Measurements from ENCODE around the gene C18orf63.

The C18orf63 gene

GRCh38 chr18:74334242-74334893 is 18.7 kb downstream of the C18orf63 start:
- H3K9ac ChIP-seq (ENCODE audit: low read length): no peak overlapping the region
- no peak overlapping the region for H3K4me3 ChIP-seq (ENCODE audit: low read length)
- H3K27ac ChIP-seq (ENCODE audit: low read length): no peak overlapping the region
- no peaks in the 10 kb centered on the region for H3K4me1 ChIP-seq (ENCODE audit: control insufficient read depth, low read depth, low read length)
- H3K36me3 ChIP-seq (ENCODE audit: control insufficient read depth, low read depth, low read length): no peaks in the 10 kb centered on the region
- no peaks in the 10 kb centered on the region for H3K27me3 ChIP-seq (ENCODE audit: control insufficient read depth, insufficient read depth, low read length)
- no peaks in the 10 kb centered on the region for H3K9me3 ChIP-seq (ENCODE audit: control insufficient read depth, low read depth, low read length)

GRCh38 chr18:74336656-74337055 is 21.0 kb downstream of the C18orf63 start:
- H3K27ac ChIP-seq (ENCODE audit: low read length): no peak overlapping the region
- no peaks in the 10 kb centered on the region for H3K27me3 ChIP-seq (ENCODE audit: control insufficient read depth, insufficient read depth, low read length)
- H3K9me3 ChIP-seq (ENCODE audit: control insufficient read depth, low read depth, low read length): no peaks in the 10 kb centered on the region
- no peaks in the 10 kb centered on the region for H3K36me3 ChIP-seq (ENCODE audit: control insufficient read depth, low read depth, low read length)
- no peak overlapping the region for H3K9ac ChIP-seq (ENCODE audit: low read length)
- H3K4me1 ChIP-seq (ENCODE audit: control insufficient read depth, low read depth, low read length): no peaks in the 10 kb centered on the region
- no peak overlapping the region for H3K4me3 ChIP-seq (ENCODE audit: low read length)

GRCh38 chr18:74337155-74337911 is 21.7 kb downstream of the C18orf63 start:
- H3K9ac ChIP-seq (ENCODE audit: low read length): no peak overlapping the region
- no peaks in the 10 kb centered on the region for H3K36me3 ChIP-seq (ENCODE audit: control insufficient read depth, low read depth, low read length)
- H3K9me3 ChIP-seq (ENCODE audit: control insufficient read depth, low read depth, low read length): no peaks in the 10 kb centered on the region
- no peak overlapping the region for H3K27ac ChIP-seq (ENCODE audit: low read length)
- no peak overlapping the region for H3K4me3 ChIP-seq (ENCODE audit: low read length)
- H3K4me1 ChIP-seq (ENCODE audit: control insufficient read depth, low read depth, low read length): no peaks in the 10 kb centered on the region
- no peaks in the 10 kb centered on the region for H3K27me3 ChIP-seq (ENCODE audit: control insufficient read depth, insufficient read depth, low read length)

- Histone ChIP-seq H3K4me1 (ENCODE audit: control insufficient read depth, low read depth, low read length) (no peaks in the 10 kb centered on the region), H3K4me3 (ENCODE audit: low read length) (no peak overlapping the region), H3K36me3 (ENCODE audit: control insufficient read depth, low read depth, low read length) (no peaks in the 10 kb centered on the region), H3K27me3 (ENCODE audit: control insufficient read depth, insufficient read depth, low read length) (no peaks in the 10 kb centered on the region), H3K27ac (ENCODE audit: low read length) (no peak overlapping the region), H3K9me3 (ENCODE audit: control insufficient read depth, low read depth, low read length) (no peaks in the 10 kb centered on the region), H3K9ac (ENCODE audit: low read length) (no peak overlapping the region)
Observed at GRCh38 chr18:74337912-74338309, 22.3 kb downstream of the C18orf63 start.

GRCh38 chr18:74342416-74343043 is 26.9 kb downstream of the C18orf63 start:
- Histone ChIP-seq H3K9me3 (ENCODE audit: control insufficient read depth, low read depth, low read length) (no peaks in the 10 kb centered on the region), H3K9ac (ENCODE audit: low read length) (no peak overlapping the region), H3K27ac (ENCODE audit: low read length) (no peak overlapping the region), H3K4me1 (ENCODE audit: control insufficient read depth, low read depth, low read length) (no peaks in the 10 kb centered on the region), H3K27me3 (ENCODE audit: control insufficient read depth, insufficient read depth, low read length) (no peaks in the 10 kb centered on the region), H3K36me3 (ENCODE audit: control insufficient read depth, low read depth, low read length) (no peaks in the 10 kb centered on the region), H3K4me3 (ENCODE audit: low read length) (no peak overlapping the region)

GRCh38 chr18:74346206-74346605 is 30.6 kb downstream of the C18orf63 start:
- Histone ChIP-seq H3K9me3 (ENCODE audit: control insufficient read depth, low read depth, low read length) (no peaks in the 10 kb centered on the region), H3K27me3 (ENCODE audit: control insufficient read depth, insufficient read depth, low read length) (no peaks in the 10 kb centered on the region), H3K9ac (ENCODE audit: low read length) (no peak overlapping the region), H3K36me3 (ENCODE audit: control insufficient read depth, low read depth, low read length) (no peaks in the 10 kb centered on the region), H3K4me1 (ENCODE audit: control insufficient read depth, low read depth, low read length) (no peaks in the 10 kb centered on the region), H3K4me3 (ENCODE audit: low read length) (no peak overlapping the region), H3K27ac (ENCODE audit: low read length) (no peak overlapping the region)

- Histone ChIP-seq H3K9ac (ENCODE audit: low read length) (no peak overlapping the region), H3K27me3 (ENCODE audit: control insufficient read depth, insufficient read depth, low read length) (no peaks in the 10 kb centered on the region), H3K4me1 (ENCODE audit: control insufficient read depth, low read depth, low read length) (no peaks in the 10 kb centered on the region), H3K36me3 (ENCODE audit: control insufficient read depth, low read depth, low read length) (no peaks in the 10 kb centered on the region), H3K4me3 (ENCODE audit: low read length) (no peak overlapping the region), H3K9me3 (ENCODE audit: control insufficient read depth, low read depth, low read length) (no peaks in the 10 kb centered on the region), H3K27ac (ENCODE audit: low read length) (no peak overlapping the region)
Observed at GRCh38 chr18:74348581-74348980, 32.9 kb downstream of the C18orf63 start.

- Histone ChIP-seq H3K9ac (ENCODE audit: low read length) (no peak overlapping the region), H3K27me3 (ENCODE audit: control insufficient read depth, insufficient read depth, low read length) (no peaks in the 10 kb centered on the region), H3K36me3 (ENCODE audit: control insufficient read depth, low read depth, low read length) (no peaks in the 10 kb centered on the region), H3K4me1 (ENCODE audit: control insufficient read depth, low read depth, low read length) (no peaks in the 10 kb centered on the region), H3K27ac (ENCODE audit: low read length) (no peak overlapping the region), H3K9me3 (ENCODE audit: control insufficient read depth, low read depth, low read length) (no peaks in the 10 kb centered on the region), H3K4me3 (ENCODE audit: low read length) (no peak overlapping the region)
Observed at GRCh38 chr18:74351354-74351753, 35.7 kb downstream of the C18orf63 start.

GRCh38 chr18:74353169-74353775 is 37.6 kb downstream of the C18orf63 start:
- Histone ChIP-seq H3K27ac (ENCODE audit: low read length) (no peak overlapping the region), H3K36me3 (ENCODE audit: control insufficient read depth, low read depth, low read length) (no peaks in the 10 kb centered on the region), H3K27me3 (ENCODE audit: control insufficient read depth, insufficient read depth, low read length) (no peaks in the 10 kb centered on the region), H3K9me3 (ENCODE audit: control insufficient read depth, low read depth, low read length) (no peaks in the 10 kb centered on the region), H3K4me3 (ENCODE audit: low read length) (no peak overlapping the region), H3K9ac (ENCODE audit: low read length) (no peak overlapping the region), H3K4me1 (ENCODE audit: control insufficient read depth, low read depth, low read length) (no peaks in the 10 kb centered on the region)

GRCh38 chr18:74356959-74357358 is 41.3 kb downstream of the C18orf63 start:
- Histone ChIP-seq H3K4me3 (ENCODE audit: low read length) (no peak overlapping the region), H3K36me3 (ENCODE audit: control insufficient read depth, low read depth, low read length) (no peaks in the 10 kb centered on the region), H3K9me3 (ENCODE audit: control insufficient read depth, low read depth, low read length) (no peaks in the 10 kb centered on the region), H3K9ac (ENCODE audit: low read length) (no peak overlapping the region), H3K4me1 (ENCODE audit: control insufficient read depth, low read depth, low read length) (no peaks in the 10 kb centered on the region), H3K27me3 (ENCODE audit: control insufficient read depth, insufficient read depth, low read length) (no peaks in the 10 kb centered on the region), H3K27ac (ENCODE audit: low read length) (no peak overlapping the region)

- H3K27me3 ChIP-seq (ENCODE audit: control insufficient read depth, insufficient read depth, low read length): no peaks in the 10 kb centered on the region
- no peaks in the 10 kb centered on the region for H3K4me1 ChIP-seq (ENCODE audit: control insufficient read depth, low read depth, low read length)
- no peaks in the 10 kb centered on the region for H3K36me3 ChIP-seq (ENCODE audit: control insufficient read depth, low read depth, low read length)
- H3K9me3 ChIP-seq (ENCODE audit: control insufficient read depth, low read depth, low read length): no peaks in the 10 kb centered on the region
- no peak overlapping the region for H3K4me3 ChIP-seq (ENCODE audit: low read length)
- no peak overlapping the region for H3K9ac ChIP-seq (ENCODE audit: low read length)
- H3K27ac ChIP-seq (ENCODE audit: low read length): no peak overlapping the region
Observed at GRCh38 chr18:74360852-74361655, 45.4 kb downstream of the C18orf63 start.

Data from iPS-18a (cell line).